Measurements from ENCODE around the gene DSCAM.

DSCAM gene

GRCh38 chr21:40474513-40474912 lies 372.4 kb downstream of the DSCAM start:
- TF ChIP-seq, protein P1, sequence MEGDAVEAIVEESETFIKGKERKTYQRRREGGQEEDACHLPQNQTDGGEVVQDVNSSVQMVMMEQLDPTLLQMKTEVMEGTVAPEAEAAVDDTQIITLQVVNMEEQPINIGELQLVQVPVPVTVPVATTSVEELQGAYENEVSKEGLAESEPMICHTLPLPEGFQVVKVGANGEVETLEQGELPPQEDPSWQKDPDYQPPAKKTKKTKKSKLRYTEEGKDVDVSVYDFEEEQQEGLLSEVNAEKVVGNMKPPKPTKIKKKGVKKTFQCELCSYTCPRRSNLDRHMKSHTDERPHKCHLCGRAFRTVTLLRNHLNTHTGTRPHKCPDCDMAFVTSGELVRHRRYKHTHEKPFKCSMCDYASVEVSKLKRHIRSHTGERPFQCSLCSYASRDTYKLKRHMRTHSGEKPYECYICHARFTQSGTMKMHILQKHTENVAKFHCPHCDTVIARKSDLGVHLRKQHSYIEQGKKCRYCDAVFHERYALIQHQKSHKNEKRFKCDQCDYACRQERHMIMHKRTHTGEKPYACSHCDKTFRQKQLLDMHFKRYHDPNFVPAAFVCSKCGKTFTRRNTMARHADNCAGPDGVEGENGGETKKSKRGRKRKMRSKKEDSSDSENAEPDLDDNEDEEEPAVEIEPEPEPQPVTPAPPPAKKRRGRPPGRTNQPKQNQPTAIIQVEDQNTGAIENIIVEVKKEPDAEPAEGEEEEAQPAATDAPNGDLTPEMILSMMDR (conservative IDR thresholded peaks at IDR 0.05) = no peak
- no peak overlapping the region for H3K27ac ChIP-seq

GRCh38 chr21:40472013-40472412 lies 374.9 kb downstream of the DSCAM start:
- H3K27ac ChIP-seq = no peak overlapping the region
- TF ChIP-seq, protein P1 (conservative IDR thresholded peaks at IDR 0.05) = no peak

DNA sequence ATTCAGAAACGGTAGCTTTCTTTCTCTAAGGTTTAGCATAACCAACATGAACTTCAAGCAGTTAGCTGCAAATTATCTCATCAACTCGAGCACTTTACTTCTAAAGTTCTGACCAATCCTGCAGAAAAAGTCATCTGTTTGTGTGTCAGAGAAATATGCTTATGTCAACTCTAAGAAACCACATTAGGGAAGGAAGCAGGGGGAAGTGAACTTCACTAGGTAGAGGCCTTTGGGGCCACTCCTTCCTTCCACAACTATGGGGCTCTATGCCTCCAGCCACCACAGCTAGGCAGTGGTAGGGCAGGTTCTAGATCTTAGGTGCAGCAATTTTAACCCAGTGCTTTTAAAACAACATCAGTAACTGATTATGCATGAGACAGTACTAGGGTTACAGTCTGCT lies 375.9 kb downstream of the DSCAM start:
- H3K27ac ChIP-seq = no peak overlapping the region
- TF ChIP-seq, protein P1 (conservative IDR thresholded peaks at IDR 0.05) = no peak

DNA sequence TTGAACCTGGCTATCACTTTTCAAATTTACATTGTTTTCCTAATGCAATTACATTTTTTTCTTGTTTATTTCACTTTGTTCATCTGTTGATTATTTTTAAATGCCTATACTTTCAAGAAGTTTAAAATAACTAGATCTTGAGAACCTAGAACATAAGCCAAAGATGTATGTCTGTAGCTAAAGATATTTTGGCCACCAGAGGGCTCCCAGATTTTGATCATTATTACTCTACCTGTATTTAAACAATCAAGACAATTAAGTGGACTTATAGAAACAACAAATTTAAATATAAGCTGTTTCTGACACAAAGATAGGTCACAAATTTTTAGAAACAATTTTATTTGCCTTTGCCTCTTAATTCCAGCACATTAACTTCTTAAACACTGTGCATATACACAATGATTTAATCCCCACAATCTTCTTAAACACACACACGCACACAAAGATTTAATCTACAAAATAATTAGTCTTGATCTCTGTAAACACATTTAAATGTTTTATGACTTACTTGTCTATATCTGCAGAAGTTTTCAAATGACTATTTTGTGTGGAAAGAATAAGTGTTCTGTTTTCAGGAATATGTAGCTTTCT lies 380.0 kb downstream of the DSCAM start:
- TF ChIP-seq, protein P1 (conservative IDR thresholded peaks at IDR 0.05) = peak; percentile 83
- peak overlapping the region; percentile 15; the same call in 1 of the 2 replicates for H3K27ac ChIP-seq

DNA sequence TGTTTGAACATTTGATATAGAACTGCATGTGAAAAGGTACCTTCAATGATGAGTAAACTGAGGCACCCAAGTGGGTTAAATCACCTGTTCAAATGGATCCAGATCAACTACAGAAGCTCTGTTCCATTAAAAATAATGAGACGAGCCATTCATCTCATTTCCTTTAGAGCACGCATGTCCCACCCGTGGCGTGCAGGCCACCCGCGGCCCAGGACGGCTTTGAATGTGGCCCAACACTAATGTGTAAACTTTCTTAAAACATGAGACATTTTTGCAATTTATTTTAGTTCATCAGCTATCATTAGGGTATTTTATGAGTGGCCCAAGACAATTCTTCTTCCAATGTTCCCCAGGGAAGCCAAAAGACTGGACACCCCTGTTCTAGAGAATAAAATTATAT lies 381.6 kb downstream of the DSCAM start:
- TF ChIP-seq, protein P1 (conservative IDR thresholded peaks at IDR 0.05) = no peak
- no peak overlapping the region for H3K27ac ChIP-seq

DNA sequence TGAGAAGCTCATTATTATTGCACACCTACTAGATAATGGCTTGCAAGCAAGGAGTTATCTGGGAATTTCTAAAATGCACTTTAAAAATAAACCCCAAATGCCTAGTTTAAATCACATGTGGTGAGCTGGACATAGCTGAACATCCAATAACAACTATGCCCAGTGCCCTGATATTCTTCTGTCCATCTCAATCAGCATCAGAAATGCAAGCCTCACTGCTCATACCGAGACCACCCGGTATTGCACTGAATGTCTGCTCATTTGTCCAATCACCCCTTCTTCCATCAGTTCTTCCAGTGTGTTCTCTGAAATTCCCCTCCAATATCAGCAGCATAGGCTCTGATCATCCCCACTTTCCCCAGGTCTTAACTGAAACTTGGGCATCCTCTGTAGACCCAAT lies 383.8 kb downstream of the DSCAM start:
- TF ChIP-seq, protein P1 (conservative IDR thresholded peaks at IDR 0.05) = no peak
- no peak overlapping the region for H3K27ac ChIP-seq

DNA sequence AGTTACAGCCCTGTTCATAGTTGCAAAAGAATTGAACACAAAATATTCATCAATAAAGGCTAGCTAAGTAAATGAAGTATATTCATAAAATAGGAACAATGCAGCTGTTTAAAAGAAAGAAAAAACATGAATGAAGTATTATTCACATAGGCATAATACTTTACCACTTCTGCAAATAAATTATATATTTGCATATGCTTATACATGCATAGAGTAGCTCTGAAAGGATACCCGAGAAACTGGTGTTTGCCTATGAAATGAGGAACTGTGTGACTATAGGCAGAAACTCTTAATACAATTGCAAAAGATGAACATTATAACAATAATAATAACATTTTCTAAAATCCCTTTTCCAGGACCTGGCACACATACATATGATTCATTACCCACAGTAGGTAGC lies 385.9 kb downstream of the DSCAM start:
- no peak overlapping the region for H3K27ac ChIP-seq
- TF ChIP-seq, protein P1 (conservative IDR thresholded peaks at IDR 0.05) = no peak

Measured in VCaP (cell line).